Mammary epithelial cell (primary cell): ENCODE measurements around the gene VWC2L.

Experiments
- EZH2 ChIP-seq: IDR thresholded peaks from 2 replicates; pipeline ENCODE4 v1.6.1; 2012; ENCODE audit warnings: low read length, inconsistent platforms, borderline replicate concordance
- TF ChIP-seq, protein P1 (sequence below), 2 donors: IDR thresholded peaks in 1 of 2; conservative IDR thresholded peaks in 1 of 2; 2 replicates each; pipeline ENCODE4 v1.5.1; 2011 to 2012; ENCODE audit warnings: inconsistent platforms in 2 of 2, low read length in 2 of 2, mild to moderate bottlenecking in 2 of 2, control low read depth in 1 of 2, low read depth in 1 of 2; ENCODE audit not compliant: insufficient read depth in 1 of 2; ENCODE audit errors: extremely low read depth in 1 of 2

DNA sequence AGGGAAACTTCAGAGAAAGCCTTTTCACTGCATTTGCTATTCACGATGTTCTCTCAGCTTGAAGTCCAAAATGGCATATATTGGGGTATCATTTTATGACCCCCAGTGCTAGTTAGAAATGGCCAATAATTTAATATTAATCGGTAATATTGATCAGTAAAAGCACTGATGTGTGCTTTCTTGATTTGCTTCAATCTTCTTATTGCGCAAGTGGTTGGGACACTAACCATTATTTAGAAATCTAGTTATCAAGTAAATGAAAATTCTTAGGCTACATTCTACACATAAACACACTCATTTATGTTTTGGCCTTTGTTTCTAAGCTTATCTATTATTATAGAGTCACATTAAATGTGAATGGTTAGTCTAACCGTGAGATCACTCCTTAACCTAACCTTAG, 49.7 kb upstream of the VWC2L start:
- TF ChIP-seq, protein P1, sequence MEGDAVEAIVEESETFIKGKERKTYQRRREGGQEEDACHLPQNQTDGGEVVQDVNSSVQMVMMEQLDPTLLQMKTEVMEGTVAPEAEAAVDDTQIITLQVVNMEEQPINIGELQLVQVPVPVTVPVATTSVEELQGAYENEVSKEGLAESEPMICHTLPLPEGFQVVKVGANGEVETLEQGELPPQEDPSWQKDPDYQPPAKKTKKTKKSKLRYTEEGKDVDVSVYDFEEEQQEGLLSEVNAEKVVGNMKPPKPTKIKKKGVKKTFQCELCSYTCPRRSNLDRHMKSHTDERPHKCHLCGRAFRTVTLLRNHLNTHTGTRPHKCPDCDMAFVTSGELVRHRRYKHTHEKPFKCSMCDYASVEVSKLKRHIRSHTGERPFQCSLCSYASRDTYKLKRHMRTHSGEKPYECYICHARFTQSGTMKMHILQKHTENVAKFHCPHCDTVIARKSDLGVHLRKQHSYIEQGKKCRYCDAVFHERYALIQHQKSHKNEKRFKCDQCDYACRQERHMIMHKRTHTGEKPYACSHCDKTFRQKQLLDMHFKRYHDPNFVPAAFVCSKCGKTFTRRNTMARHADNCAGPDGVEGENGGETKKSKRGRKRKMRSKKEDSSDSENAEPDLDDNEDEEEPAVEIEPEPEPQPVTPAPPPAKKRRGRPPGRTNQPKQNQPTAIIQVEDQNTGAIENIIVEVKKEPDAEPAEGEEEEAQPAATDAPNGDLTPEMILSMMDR (conservative IDR thresholded peaks at IDR 0.05 in 1 of 2, IDR thresholded peaks at IDR 0.05 in 1 of 2; ENCODE audit: extremely low read depth in 1 of 2, insufficient read depth in 1 of 2, low read depth in 1 of 2, low read length in 2 of 2), result no peak
- TF ChIP-seq EZH2, result no peak
